HG03442 (cell line): ENCODE results near the gene TBC1D5.
A peak's percentile ranks its signal among the peaks of the same experiment; 100 is the strongest.
"Not testable (repeated sequence)": the region's sequence is repeated elsewhere in the genome, so short reads cannot be mapped to it uniquely, and the experiment has no call there.

Source experiments
- ATAC-seq: cut with Tn5 transposase; IDR thresholded peaks from one replicate; pipeline ENCODE4 v1.9.1; 2021; ENCODE audit warnings: mild to moderate bottlenecking, moderate library complexity; ENCODE audit not compliant: unreplicated experiment

TBC1D5 gene

DNA sequence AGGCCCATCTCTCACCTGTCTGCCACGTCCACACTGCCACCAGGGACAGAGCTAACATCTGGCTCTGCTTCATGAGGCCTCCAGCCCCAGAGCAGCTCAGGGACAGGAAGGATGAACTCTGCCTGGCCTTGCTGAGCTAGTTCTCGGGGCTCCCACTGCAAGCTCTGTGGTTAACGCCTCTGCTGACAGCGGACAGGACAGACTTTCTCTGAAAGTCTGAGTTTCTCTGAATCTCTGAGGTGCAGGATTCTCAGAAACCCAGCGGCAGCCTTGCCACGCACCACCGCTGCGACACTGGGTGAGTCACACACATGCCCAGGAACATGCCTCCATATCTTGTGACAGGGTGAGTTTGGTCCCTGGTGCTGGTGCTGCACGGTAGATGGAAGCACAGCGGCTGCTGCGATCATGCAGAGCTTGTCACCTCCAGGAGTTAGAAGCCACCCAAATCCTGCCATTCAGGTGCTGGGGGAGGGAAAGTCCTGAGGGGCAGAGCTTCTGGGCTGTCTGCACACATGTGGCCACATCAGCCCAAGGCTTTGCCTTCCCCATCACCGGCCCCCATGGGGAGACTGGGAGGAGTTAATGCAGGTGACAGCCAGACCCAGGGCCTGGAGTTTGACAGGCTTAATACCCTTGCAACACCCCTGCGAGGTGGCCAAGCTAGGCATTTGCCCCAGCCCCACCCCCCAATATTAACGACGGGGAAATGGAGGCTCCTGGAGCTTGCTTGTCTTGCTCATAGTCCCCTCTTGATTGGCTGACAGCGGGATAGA is 590.6 kb downstream of the TBC1D5 start:
- peak; percentile 95 for ATAC-seq

DNA sequence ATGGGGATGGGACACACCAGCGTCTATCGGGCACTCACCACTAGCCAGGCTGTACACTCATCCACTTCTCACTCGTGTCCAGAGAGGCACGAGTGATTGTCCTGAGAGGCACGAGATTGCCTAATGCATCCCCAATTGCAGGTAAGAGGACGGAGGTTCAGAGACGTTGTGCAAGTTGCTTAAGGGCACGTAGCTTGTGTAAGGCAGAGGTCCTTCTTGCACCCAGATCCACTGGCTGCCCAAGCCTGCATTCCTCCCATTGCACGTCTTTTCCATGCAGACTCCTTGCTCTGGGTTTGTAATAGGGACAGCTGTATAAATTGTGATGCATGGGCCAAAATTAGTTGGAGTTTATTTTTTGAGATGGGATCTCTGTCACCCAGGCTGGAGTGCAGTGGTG is 593.4 kb downstream of the TBC1D5 start:
- ATAC-seq: no peak

- ATAC-seq: peak; percentile 72
Observed at GRCh38 chr3:17144665-17144993, 597.8 kb downstream of the TBC1D5 start.

- no peak for ATAC-seq
Observed at GRCh38 chr3:17143893-17144664, 598.4 kb downstream of the TBC1D5 start.

GRCh38 chr3:17142516-17142915 is 599.9 kb downstream of the TBC1D5 start:
- no peak for ATAC-seq

GRCh38 chr3:17141699-17142098 is 600.7 kb downstream of the TBC1D5 start:
- ATAC-seq: no peak

- ATAC-seq: no peak
Observed at GRCh38 chr3:17140670-17141505, 601.5 kb downstream of the TBC1D5 start.

GRCh38 chr3:17138246-17139039 is 604.0 kb downstream of the TBC1D5 start:
- no peak for ATAC-seq

DNA sequence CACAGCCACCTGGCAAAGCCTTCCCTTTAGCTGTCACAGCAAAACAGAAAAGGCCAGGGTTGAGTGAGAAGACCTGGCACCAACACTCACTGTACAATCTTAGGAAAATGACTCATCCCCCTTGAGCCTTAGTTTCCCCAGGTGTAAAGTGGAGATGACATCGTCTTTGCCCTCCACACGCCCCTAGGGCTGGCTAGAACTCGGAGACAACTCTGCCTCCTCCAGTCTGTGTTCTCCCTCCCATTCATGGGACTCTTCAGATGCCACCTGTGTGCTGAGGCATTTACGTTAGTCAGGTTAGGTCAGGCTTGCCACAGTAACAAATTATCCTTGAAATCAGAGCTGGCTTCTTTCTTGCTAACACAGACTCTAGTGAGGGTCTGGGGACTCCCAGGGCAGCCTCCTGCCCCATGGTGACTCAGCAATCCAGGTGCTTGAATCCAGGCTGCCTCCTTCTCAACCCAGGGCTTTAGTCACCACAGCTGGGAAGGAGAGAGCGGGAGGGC is 605.1 kb downstream of the TBC1D5 start:
- no peak for ATAC-seq

DNA sequence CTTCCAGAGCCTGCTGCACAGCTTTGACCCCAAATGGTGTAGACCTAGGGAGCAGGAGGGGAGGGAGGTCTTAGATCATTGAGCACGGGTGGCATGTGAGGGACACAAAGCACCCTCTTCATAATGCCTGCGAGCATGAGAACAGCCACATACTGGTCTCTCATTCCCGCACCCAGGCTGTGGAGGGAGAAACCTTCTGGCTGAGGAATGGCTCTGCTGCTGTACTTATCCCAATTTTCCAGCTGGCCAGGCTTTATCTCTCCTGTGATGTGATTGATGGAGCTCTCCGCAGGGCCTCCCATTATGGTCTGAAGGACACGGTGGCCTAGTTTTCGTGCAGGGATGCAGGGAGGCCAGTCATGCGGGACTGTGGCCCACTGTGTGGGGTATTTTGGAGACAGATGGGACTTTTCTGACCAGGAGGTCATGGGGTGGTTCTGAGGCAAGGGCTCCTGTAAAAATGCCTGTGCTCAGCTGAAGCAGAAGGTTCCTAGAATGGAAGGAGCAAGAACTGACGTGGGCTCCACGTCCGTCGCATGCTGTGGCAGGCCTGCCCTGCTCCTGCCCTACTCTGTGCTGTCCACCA is 606.2 kb downstream of the TBC1D5 start:
- ATAC-seq: no peak

DNA sequence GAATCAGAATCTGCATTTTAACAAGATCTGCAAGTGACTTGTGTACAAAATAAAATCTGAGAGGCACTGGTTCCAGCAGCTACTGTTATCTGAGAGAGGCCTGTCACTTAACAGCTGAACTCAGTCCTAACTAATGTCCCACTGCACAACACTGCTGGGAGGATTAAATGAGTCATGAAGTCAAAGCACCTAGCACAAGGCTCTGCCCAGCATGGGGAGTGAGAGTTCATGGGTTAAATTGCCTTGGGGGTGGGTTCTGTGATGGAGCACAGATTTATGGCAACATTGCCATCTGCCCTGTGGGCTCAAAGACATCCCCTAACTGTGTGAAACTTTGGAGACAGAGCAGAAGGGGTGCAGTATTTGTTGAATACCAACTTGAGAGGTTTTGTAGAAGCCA is 606.7 kb downstream of the TBC1D5 start:
- no peak for ATAC-seq

- ATAC-seq: no peak
Observed at GRCh38 chr3:17133632-17134545, 608.5 kb downstream of the TBC1D5 start.

- ATAC-seq: no peak
Observed at GRCh38 chr3:17132286-17133115, 609.9 kb downstream of the TBC1D5 start.

- no peak for ATAC-seq
Observed at GRCh38 chr3:17130956-17131355, 611.5 kb downstream of the TBC1D5 start.

- ATAC-seq: no peak
Observed at GRCh38 chr3:17129556-17129955, 612.9 kb downstream of the TBC1D5 start.

DNA sequence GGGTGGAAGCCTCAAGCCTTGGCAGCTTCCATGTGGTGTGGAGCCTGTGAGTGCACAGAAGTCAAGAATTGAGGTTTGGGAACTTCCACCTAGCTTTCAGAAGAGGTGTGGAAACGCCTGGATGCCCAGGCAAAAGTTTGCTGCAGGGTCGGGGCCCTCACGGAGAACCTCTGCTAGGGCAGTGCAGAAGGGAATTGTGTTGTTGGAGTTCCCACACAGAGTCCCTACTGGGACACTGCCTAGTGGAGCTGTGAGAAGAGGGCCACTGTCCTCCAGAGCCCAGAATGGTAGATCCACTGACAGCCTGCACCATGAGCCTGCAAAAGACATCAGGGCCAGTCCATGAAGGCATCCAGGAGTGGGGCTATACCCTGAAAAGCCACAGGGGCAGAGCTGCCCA is 613.8 kb downstream of the TBC1D5 start:
- not testable (repeated sequence) for ATAC-seq

GRCh38 chr3:17125738-17126442 is 616.5 kb downstream of the TBC1D5 start:
- no peak for ATAC-seq

- no peak for ATAC-seq
Observed at GRCh38 chr3:17122758-17123157, 619.7 kb downstream of the TBC1D5 start.
